HepG2 (cell line): ENCODE data around the gene NRIP2. TPM values are rescaled to one million over a fixed set of nuclear protein-coding genes. Genes with fewer than 3 reads are reported as not detected.
A peak's percentile ranks its signal among the peaks of the same experiment; 100 is the strongest.

Experiments
- ADNP ChIP-seq: sonication (generic); formaldehyde crosslinking; IDR thresholded peaks from 2 replicates; pipeline ENCODE4 v1.4.0; 2020; ENCODE audit warnings: missing genetic modification reagents
- CAMTA2 ChIP-seq: sonication (generic); formaldehyde crosslinking; IDR thresholded peaks from 2 replicates; pipeline ENCODE4 v1.4.0; 2020; ENCODE audit warnings: mild to moderate bottlenecking, missing genetic modification reagents, borderline replicate concordance
- CBX2 ChIP-seq, 2 experiments: fragments of 200-600 bp in 1 of 2; sonication (generic); formaldehyde crosslinking in 1 of 2; IDR thresholded peaks; 2 replicates each; pipeline versions ENCODE4 v1.7.0 to v1.8.1; 2018 to 2022; ENCODE audit warnings: low read depth in 2 of 2, low read length in 1 of 2, mild to moderate bottlenecking in 1 of 2, missing genetic modification reagents in 1 of 2
- FOSL2 ChIP-seq: sonication (generic); formaldehyde crosslinking; IDR thresholded peaks from 2 replicates; pipeline ENCODE4 v1.4.0; 2020; ENCODE audit warnings: missing genetic modification reagents
- HDAC1 ChIP-seq: sonication (generic); formaldehyde crosslinking; IDR thresholded peaks from 2 replicates; pipeline ENCODE4 v1.5.1; 2020; ENCODE audit warnings: mild to moderate bottlenecking, missing genetic modification reagents
- KLF12 ChIP-seq: sonication (generic); formaldehyde crosslinking; IDR thresholded peaks from 2 replicates; pipeline ENCODE4 v1.4.0; 2020; ENCODE audit warnings: missing genetic modification reagents, borderline replicate concordance
- NFIC ChIP-seq: IDR thresholded peaks from 2 replicates; pipeline ENCODE4 v1.6.1; 2012; ENCODE audit warnings: mild to moderate bottlenecking, low read length, inconsistent platforms
- PAWR ChIP-seq: sonication (generic); formaldehyde crosslinking; IDR thresholded peaks from 2 replicates; pipeline ENCODE4 v1.4.0; 2020; ENCODE audit warnings: missing genetic modification reagents, mild to moderate bottlenecking, borderline replicate concordance
- PCBP2 ChIP-seq: fragments of 200-400 bp; formaldehyde crosslinking; optimal IDR thresholded peaks from 2 replicates; pipeline ENCODE3; 2018; ENCODE audit warnings: low read length, low read depth; ENCODE audit not compliant: poor library complexity, severe bottlenecking
- RFXAP ChIP-seq: sonication (generic); formaldehyde crosslinking; IDR thresholded peaks from 2 replicates; pipeline ENCODE4 v1.4.0; 2020; ENCODE audit warnings: missing genetic modification reagents, borderline replicate concordance
- SMARCC2 ChIP-seq: fragments of 450-650 bp; IDR thresholded peaks from 2 replicates; pipeline ENCODE4 v1.6.1; 2017; ENCODE audit warnings: antibody characterized with exemption, mild to moderate bottlenecking
- SSRP1 ChIP-seq: IDR thresholded peaks from 2 replicates; pipeline ENCODE4 v1.6.1; 2016; ENCODE audit warnings: control low read depth
- TEAD3 ChIP-seq: optimal IDR thresholded peaks from 2 replicates; pipeline ENCODE3; 2016; ENCODE audit warnings: borderline replicate concordance
- YY1 ChIP-seq: IDR thresholded peaks from 2 replicates; pipeline ENCODE4 v1.6.1; 2011; ENCODE audit warnings: low read length, low read depth, moderate library complexity, mild to moderate bottlenecking; ENCODE audit not compliant: insufficient read depth, insufficient replicate concordance
- ZNF337 ChIP-seq: sonication (generic); formaldehyde crosslinking; IDR thresholded peaks from 2 replicates; pipeline ENCODE4 v1.5.1; 2020; ENCODE audit warnings: missing genetic modification reagents, low read depth, mild to moderate bottlenecking, borderline replicate concordance
- ZNF766 ChIP-seq: sonication (generic); formaldehyde crosslinking; IDR thresholded peaks from 2 replicates; pipeline ENCODE4 v1.5.0; 2020; ENCODE audit warnings: missing genetic modification reagents, borderline replicate concordance
- ZNF790 ChIP-seq: sonication (generic); formaldehyde crosslinking; IDR thresholded peaks from 2 replicates; pipeline ENCODE4 v1.8.0; 2022; ENCODE audit warnings: missing genetic modification reagents, mild to moderate bottlenecking, borderline replicate concordance
- polyA plus RNA-seq, 8 experiments: library from polyadenylated mRNA; depleted of rRNA in 3 of 8; stranded (reverse) in 7 of 8; unstranded in 1 of 8; fragments of >200 nt; fragmentation: Illumina TruSeq in 4 of 8; extraction: Trizol in 4 of 8; gene quantifications; 2 replicates each; pipeline versions ENCODE4 v1.2.1 to v1.2.3, GENCODE V29; 2011 to 2016; ENCODE audit warnings: low read depth in 4 of 8, missing spikeins in 1 of 8, mixed read lengths in 1 of 8; ENCODE audit not compliant: insufficient read depth in 1 of 8
- total RNA-seq, 5 experiments: library from RNA; depleted of rRNA; stranded (reverse); fragments of >200 nt; fragmentation: Illumina TruSeq; extraction: Trizol; gene quantifications; 2 replicates each; pipeline ENCODE4 v1.2.3, GENCODE V29; 2016; ENCODE audit warnings: low read depth in 1 of 5
- TF ChIP-seq, protein P1 (sequence below): sonication (generic); formaldehyde crosslinking; IDR thresholded peaks from 2 replicates; pipeline ENCODE4 v1.8.0; 2022; ENCODE audit warnings: mild to moderate bottlenecking, missing genetic modification reagents
- TF ChIP-seq, protein P2 (sequence below), 2 experiments: sonication (generic) in 1 of 2; formaldehyde crosslinking in 1 of 2; IDR thresholded peaks; 2 replicates each; pipeline versions ENCODE4 v1.4.0 to v1.6.1; 2016 to 2020; ENCODE audit warnings: borderline replicate concordance in 1 of 2, low read depth in 1 of 2, mild to moderate bottlenecking in 1 of 2, missing genetic modification reagents in 1 of 2
- TF ChIP-seq, protein P3 (sequence below): sonication (generic); formaldehyde crosslinking; IDR thresholded peaks from 2 replicates; pipeline ENCODE4 v1.4.0; 2020; ENCODE audit warnings: mild to moderate bottlenecking, missing genetic modification reagents

The NRIP2 gene
- total and polyA plus RNA-seq, 2 of the 13 experiments (the other 11 are each of a cell fraction or from before 2014, with no cell fraction given), result not detected

DNA sequence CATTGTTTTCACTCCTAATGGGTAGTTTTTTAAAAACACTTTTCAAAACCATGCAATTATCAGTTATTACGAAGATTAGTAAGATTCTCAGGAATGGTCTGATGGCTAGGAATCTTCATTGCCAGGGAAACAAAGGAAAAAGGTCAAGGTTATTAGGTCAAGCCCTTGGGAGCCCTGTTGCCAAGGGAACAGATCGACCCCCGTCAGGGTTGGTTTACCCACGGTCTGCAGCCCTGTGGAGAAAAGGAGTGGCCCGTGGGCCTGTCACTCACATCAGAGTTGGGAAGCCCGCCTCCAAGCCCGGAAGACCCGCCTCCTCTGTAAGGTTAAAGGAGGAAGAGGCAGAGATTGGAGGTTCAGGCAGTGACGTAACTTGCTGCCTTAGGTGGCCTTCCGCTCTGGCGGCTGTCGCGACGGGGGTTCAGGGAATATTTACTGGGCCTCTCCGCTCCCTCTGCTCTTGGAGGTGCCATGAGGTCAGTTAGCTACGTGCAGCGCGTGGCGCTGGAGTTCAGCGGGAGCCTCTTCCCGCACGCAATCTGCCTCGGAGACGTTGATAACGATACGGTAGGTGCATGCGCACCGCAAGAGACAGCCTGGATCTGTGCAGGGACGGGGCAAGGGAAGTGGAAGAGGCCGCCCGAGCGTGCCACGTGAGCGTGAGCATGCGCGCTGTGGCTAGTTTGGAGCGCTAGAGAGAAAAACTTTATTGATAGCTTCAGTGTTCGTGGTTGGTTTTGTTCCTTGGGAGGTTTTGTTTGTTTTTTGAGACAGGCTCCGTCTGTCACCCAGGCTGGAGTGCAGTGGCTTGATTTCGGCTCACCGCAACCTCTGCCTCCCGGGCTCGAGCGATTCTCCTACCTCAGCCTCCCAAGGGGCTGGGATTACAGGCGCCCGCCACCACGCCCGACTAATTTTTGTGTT is 22.3 kb downstream of the NRIP2 start, which contains the start of gene ITFG2 (continued):
- TF ChIP-seq, protein P1, sequence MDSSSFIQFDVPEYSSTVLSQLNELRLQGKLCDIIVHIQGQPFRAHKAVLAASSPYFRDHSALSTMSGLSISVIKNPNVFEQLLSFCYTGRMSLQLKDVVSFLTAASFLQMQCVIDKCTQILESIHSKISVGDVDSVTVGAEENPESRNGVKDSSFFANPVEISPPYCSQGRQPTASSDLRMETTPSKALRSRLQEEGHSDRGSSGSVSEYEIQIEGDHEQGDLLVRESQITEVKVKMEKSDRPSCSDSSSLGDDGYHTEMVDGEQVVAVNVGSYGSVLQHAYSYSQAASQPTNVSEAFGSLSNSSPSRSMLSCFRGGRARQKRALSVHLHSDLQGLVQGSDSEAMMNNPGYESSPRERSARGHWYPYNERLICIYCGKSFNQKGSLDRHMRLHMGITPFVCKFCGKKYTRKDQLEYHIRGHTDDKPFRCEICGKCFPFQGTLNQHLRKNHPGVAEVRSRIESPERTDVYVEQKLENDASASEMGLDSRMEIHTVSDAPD (CRISPR knock-in tag), result no peak; the same call in 1 of the 2 replicates
- TF ChIP-seq KLF12 (CRISPR knock-in tag), result peak; percentile 77
- no peak; the same call in 1 of the 2 replicates for TF ChIP-seq FOSL2 (CRISPR knock-in tag)
- TF ChIP-seq SSRP1 (CRISPR knock-in tag), result peak; percentile 54; the same call in 1 of the 2 replicates
- no peak for TF ChIP-seq PCBP2
- TF ChIP-seq SMARCC2, result no peak
- TF ChIP-seq NFIC, result no peak
- TF ChIP-seq, protein P2, sequence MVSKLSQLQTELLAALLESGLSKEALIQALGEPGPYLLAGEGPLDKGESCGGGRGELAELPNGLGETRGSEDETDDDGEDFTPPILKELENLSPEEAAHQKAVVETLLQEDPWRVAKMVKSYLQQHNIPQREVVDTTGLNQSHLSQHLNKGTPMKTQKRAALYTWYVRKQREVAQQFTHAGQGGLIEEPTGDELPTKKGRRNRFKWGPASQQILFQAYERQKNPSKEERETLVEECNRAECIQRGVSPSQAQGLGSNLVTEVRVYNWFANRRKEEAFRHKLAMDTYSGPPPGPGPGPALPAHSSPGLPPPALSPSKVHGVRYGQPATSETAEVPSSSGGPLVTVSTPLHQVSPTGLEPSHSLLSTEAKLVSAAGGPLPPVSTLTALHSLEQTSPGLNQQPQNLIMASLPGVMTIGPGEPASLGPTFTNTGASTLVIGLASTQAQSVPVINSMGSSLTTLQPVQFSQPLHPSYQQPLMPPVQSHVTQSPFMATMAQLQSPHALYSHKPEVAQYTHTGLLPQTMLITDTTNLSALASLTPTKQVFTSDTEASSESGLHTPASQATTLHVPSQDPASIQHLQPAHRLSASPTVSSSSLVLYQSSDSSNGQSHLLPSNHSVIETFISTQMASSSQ (IDR thresholded peaks at IDR 0.05; ENCODE audit: low read depth), result peak; percentile 50
- TF ChIP-seq, protein P2 (CRISPR knock-in tag; IDR thresholded peaks at IDR 0.05; ENCODE audit: borderline replicate concordance), result peak; percentile 72; the same call in 1 of the 2 replicates
- TF ChIP-seq ZNF790 (CRISPR knock-in tag), result no peak
- TF ChIP-seq RFXAP (CRISPR knock-in tag), result peak; percentile 93
- TF ChIP-seq, protein P3, sequence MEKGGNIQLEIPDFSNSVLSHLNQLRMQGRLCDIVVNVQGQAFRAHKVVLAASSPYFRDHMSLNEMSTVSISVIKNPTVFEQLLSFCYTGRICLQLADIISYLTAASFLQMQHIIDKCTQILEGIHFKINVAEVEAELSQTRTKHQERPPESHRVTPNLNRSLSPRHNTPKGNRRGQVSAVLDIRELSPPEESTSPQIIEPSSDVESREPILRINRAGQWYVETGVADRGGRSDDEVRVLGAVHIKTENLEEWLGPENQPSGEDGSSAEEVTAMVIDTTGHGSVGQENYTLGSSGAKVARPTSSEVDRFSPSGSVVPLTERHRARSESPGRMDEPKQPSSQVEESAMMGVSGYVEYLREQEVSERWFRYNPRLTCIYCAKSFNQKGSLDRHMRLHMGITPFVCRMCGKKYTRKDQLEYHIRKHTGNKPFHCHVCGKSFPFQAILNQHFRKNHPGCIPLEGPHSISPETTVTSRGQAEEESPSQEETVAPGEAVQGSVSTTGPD (CRISPR knock-in tag), result no peak
- no peak for TF ChIP-seq TEAD3
- no peak for TF ChIP-seq PAWR (CRISPR knock-in tag)
- TF ChIP-seq HDAC1 (CRISPR knock-in tag), result peak; percentile 94
- TF ChIP-seq ZNF337 (CRISPR knock-in tag), result peak; percentile 61; the same call in 1 of the 2 replicates
- 0 out of 2 replicates have a peak, but pooled peaks have one; percentile 83 for TF ChIP-seq CAMTA2 (CRISPR knock-in tag)
- no peak for TF ChIP-seq ADNP (CRISPR knock-in tag)
- no peak for TF ChIP-seq CBX2 (IDR thresholded peaks at IDR 0.05; ENCODE audit: low read depth, low read length)
- no peak for TF ChIP-seq CBX2 (CRISPR knock-in tag; IDR thresholded peaks at IDR 0.05; ENCODE audit: low read depth)
- peak; percentile 83; the same call in 1 of the 2 replicates for TF ChIP-seq ZNF766 (CRISPR knock-in tag)
- peak; percentile 40 for TF ChIP-seq YY1
